GM12873 (cell line): ENCODE data around the gene BANK1.

Experiments
- CTCF ChIP-seq: IDR thresholded peaks from 2 replicates; pipeline ENCODE4 v1.5.1; 2012; ENCODE audit warnings: low read depth, mild to moderate bottlenecking, moderate library complexity, low read length, control low read depth; ENCODE audit not compliant: insufficient read depth; ENCODE audit errors: missing control alignments

Gene BANK1

GRCh38 chr4:101987623-101988243, 197.2 kb downstream of the BANK1 start:
- no peak for TF ChIP-seq CTCF

- no peak for TF ChIP-seq CTCF
Measured at GRCh38 chr4:101989551-101989950, 199.0 kb downstream of the BANK1 start.

GRCh38 chr4:101992446-101992845, 201.9 kb downstream of the BANK1 start:
- TF ChIP-seq CTCF, result no peak

- TF ChIP-seq CTCF, result no peak
Measured at GRCh38 chr4:101993002-101993841, 202.7 kb downstream of the BANK1 start.

- TF ChIP-seq CTCF, result no peak
Measured at GRCh38 chr4:101993842-101994775, 203.6 kb downstream of the BANK1 start.

GRCh38 chr4:102007959-102008425, 217.5 kb downstream of the BANK1 start:
- no peak for TF ChIP-seq CTCF
